OCI-LY7 (cell line): Measurements from ENCODE around the gene HOXD4. TPM values are rescaled to one million over a fixed set of nuclear protein-coding genes. Genes with fewer than 3 reads are reported as not detected.

ENCODE experiments used
- BruUV-seq: library from RNA; stranded (reverse); fragments of 400-500 nt; replicated peaks from 2 replicates; lab custom pipeline; 2021; lab: Mats Ljungman, UMichigan
- CTCF ChIA-PET: fragments of 300-600 bp; sonication (Branson Sonifier 250); formaldehyde crosslinking; loops from one replicate; lab custom pipeline; 2022; ENCODE audit warnings: antibody characterized with exemption; ENCODE audit not compliant: unreplicated experiment; lab: Charles Lee
- POLR2A ChIA-PET: fragments of 300-600 bp; sonication (Branson Sonifier 250); formaldehyde crosslinking; loops from one replicate; lab custom pipeline; 2022; ENCODE audit warnings: antibody characterized with exemption; lab: Charles Lee
- DNase-seq: peaks from one replicate; pipeline ENCODE4 v3.0.0-alpha.2; 2015; ENCODE audit warnings: low spot score
- H2AFZ ChIP-seq: fragments of 200-600 bp; sonication (generic), shearing (Covaris generic); 2 replicates; pipeline ENCODE4 v1.6.1; 2014; ENCODE audit warnings: mild to moderate bottlenecking, antibody characterized with exemption, low read length, moderate library complexity
- H3K27ac ChIP-seq: fragments of 200-600 bp; sonication (generic); 2 replicates; pipeline ENCODE4 v1.5.1; 2014; ENCODE audit warnings: mixed run types, low read depth, mild to moderate bottlenecking, moderate library complexity, low read length, inconsistent platforms; ENCODE audit not compliant: poor library complexity, severe bottlenecking
- H3K36me3 ChIP-seq: fragments of 200-600 bp; sonication (generic); 2 replicates; pipeline ENCODE4 v1.6.1; 2014; ENCODE audit warnings: mild to moderate bottlenecking, antibody characterized with exemption, low read length, moderate library complexity, mixed read lengths; ENCODE audit not compliant: insufficient read depth
- H3K4me1 ChIP-seq: fragments of 200-600 bp; sonication (generic); 2 replicates; pipeline ENCODE4 v1.5.1; 2014; ENCODE audit warnings: mild to moderate bottlenecking, low read length; ENCODE audit not compliant: insufficient read depth, poor library complexity, severe bottlenecking
- H3K4me2 ChIP-seq: fragments of 200-600 bp; sonication (generic); 2 replicates; pipeline ENCODE4 v1.6.1; 2014; ENCODE audit warnings: mild to moderate bottlenecking, low read length
- H3K4me3 ChIP-seq: fragments of 200-600 bp; sonication (generic); 2 replicates; pipeline ENCODE4 v1.5.1; 2014; ENCODE audit warnings: mild to moderate bottlenecking, low read depth, low read length; ENCODE audit not compliant: poor library complexity, severe bottlenecking
- H3K79me2 ChIP-seq: fragments of 200-600 bp; sonication (generic); 2 replicates; pipeline ENCODE4 v1.6.1; 2016; ENCODE audit warnings: low read depth, mild to moderate bottlenecking, low read length, moderate library complexity, mixed read lengths; ENCODE audit not compliant: insufficient read depth
- H3K9me2 ChIP-seq: fragments of 200-600 bp; sonication (generic); 2 replicates; pipeline ENCODE4 v1.6.1; 2016; ENCODE audit warnings: mild to moderate bottlenecking, low read length, mixed read lengths; ENCODE audit not compliant: insufficient read depth
- H3K9me3 ChIP-seq: fragments of 200-600 bp; sonication (generic); 2 replicates; pipeline ENCODE4 v1.6.1; 2014; ENCODE audit warnings: mild to moderate bottlenecking, mixed run types, low read length, mixed read lengths
- H4K20me1 ChIP-seq: fragments of 200-600 bp; sonication (generic); 2 replicates; pipeline ENCODE4 v1.6.1; 2014; ENCODE audit warnings: mild to moderate bottlenecking, antibody characterized with exemption, low read length, moderate library complexity, mixed read lengths; ENCODE audit not compliant: insufficient read depth
- EZH2phosphoT487 ChIP-seq: fragments of 200-600 bp; sonication (generic); IDR thresholded peaks from 2 replicates; pipeline ENCODE4 v1.6.1; 2018; ENCODE audit warnings: low read depth, borderline replicate concordance, mild to moderate bottlenecking, mixed run types, antibody characterized with exemption, low read length, moderate library complexity, mixed read lengths
- intact Hi-C: fragments of 100-400 bp; cut with micrococcal nuclease; formaldehyde crosslinking; loops from one replicate; pipeline ENCODE4 v1.10.0; 2022; ENCODE audit not compliant: unreplicated experiment
- total RNA-seq, 2 experiments: library from RNA; depleted of rRNA in 1 of 2; stranded (reverse); fragments of >200 nt in 1 of 2; shearing (Covaris generic) in 1 of 2; gene quantifications; 2 replicates each; pipeline ENCODE4 v1.2.3, GENCODE V29; 2014 to 2022
- TF ChIP-seq, protein P1 (sequence below): fragments of 200-600 bp; sonication (generic); conservative IDR thresholded peaks from 2 replicates; pipeline ENCODE4 v1.5.1; 2014; ENCODE audit warnings: mild to moderate bottlenecking, antibody characterized with exemption, low read length, moderate library complexity, mixed read lengths

The HOXD4 gene
- total RNA-seq, 2 experiments from 2014 or later = not detected

DNA sequence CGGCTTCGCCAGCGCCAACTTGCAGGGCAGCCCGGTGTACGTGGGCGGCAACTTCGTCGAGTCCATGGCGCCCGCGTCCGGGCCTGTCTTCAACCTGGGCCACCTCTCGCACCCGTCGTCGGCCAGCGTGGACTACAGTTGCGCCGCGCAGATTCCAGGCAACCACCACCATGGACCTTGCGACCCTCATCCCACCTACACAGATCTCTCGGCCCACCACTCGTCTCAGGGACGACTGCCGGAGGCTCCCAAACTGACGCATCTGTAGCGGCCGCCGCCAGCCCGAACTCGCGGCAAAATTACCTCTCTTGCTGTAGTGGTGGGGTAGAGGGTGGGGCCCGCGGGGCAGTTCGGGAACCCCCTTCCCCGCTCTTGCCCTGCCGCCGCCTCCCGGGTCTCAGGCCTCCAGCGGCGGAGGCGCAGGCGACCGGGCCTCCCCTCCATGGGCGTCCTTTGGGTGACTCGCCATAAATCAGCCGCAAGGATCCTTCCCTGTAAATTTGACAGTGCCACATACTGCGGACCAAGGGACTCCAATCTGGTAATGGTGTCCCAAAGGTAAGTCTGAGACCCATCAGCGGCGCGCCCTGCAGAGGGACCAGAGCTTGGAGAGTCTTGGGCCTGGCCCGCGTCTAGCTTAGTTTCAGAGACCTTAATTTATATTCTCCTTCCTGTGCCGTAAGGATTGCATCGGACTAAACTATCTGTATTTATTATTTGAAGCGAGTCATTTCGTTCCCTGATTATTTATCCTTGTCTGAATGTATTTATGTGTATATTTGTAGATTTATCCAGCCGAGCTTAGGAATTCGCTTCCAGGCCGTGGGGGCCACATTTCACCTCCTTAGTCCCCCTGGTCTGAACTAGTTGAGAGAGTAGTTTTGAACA, 20.9 kb downstream of the HOXD4 start:
- intact Hi-C loops = no loop called here
- no peaks in the 10 kb centered on the region for H3K36me3 ChIP-seq
- no peaks in the 10 kb centered on the region for H3K9me3 ChIP-seq
- no peaks in the 10 kb centered on the region for H3K79me2 ChIP-seq
- CTCF ChIA-PET = no interaction called here
- no peak overlapping the region for H2AFZ ChIP-seq
- no peak overlapping the region for H3K4me2 ChIP-seq
- no TSS peak for BruUV-seq
- no peaks in the 10 kb centered on the region for H4K20me1 ChIP-seq
- H3K27ac ChIP-seq = no peak overlapping the region
- DNase-seq = no peak
- no peaks in the 10 kb centered on the region for H3K9me2 ChIP-seq
- TF ChIP-seq EZH2phosphoT487 = no peak
- TF ChIP-seq, protein P1, sequence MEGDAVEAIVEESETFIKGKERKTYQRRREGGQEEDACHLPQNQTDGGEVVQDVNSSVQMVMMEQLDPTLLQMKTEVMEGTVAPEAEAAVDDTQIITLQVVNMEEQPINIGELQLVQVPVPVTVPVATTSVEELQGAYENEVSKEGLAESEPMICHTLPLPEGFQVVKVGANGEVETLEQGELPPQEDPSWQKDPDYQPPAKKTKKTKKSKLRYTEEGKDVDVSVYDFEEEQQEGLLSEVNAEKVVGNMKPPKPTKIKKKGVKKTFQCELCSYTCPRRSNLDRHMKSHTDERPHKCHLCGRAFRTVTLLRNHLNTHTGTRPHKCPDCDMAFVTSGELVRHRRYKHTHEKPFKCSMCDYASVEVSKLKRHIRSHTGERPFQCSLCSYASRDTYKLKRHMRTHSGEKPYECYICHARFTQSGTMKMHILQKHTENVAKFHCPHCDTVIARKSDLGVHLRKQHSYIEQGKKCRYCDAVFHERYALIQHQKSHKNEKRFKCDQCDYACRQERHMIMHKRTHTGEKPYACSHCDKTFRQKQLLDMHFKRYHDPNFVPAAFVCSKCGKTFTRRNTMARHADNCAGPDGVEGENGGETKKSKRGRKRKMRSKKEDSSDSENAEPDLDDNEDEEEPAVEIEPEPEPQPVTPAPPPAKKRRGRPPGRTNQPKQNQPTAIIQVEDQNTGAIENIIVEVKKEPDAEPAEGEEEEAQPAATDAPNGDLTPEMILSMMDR = no peak
- POLR2A ChIA-PET = interaction anchor here (0.6 kb wide), 1 partner anchor 191 kb away, joined by 3 read pairs; no protein-coding TSS in a partner anchor
- H3K4me1 ChIP-seq = no peaks in the 10 kb centered on the region
- no peak overlapping the region for H3K4me3 ChIP-seq

DNA sequence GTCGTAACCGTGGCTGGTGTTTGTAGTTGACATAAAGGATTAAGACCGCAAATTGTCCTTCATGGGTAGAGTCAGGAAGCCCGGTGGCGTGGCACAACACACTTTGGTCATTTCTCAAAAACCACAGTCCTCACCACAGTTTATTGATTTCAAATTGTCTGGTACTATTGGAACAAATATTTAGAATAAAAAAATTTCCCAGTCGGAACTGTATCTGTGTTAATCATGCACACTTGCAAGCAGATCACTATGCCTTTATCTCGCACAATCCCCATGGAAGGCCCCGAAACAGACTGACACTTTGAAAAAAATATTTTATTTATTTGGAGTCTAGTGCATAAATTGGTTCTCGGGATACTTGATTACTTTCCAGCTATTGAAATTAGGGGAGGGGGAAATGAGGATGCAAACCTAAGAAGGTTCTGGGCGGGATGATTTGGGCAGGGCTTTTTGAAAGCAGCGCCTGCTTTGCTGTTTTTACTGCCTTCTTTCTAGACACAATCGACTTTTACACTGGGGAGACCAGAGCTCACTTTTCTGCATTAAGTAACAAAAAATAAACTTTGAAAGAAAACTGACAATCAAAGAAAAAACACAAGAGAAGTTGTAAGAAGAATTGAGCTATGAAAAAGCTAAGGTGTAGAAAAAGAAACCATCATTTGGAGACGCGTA, 21.7 kb downstream of the HOXD4 start:
- CTCF ChIA-PET = no interaction called here
- no peaks in the 10 kb centered on the region for H3K9me3 ChIP-seq
- H4K20me1 ChIP-seq = no peaks in the 10 kb centered on the region
- DNase-seq = no peak
- H3K4me1 ChIP-seq = no peaks in the 10 kb centered on the region
- H3K9me2 ChIP-seq = no peaks in the 10 kb centered on the region
- no peak overlapping the region for H3K4me2 ChIP-seq
- BruUV-seq = no TSS peak
- intact Hi-C loops = no loop called here
- POLR2A ChIA-PET = interaction anchor here (0.6 to 0.7 kb wide), 2 partner anchors 29 to 190 kb away, joined by 3 read pairs; no protein-coding TSS in a partner anchor
- H3K79me2 ChIP-seq = no peaks in the 10 kb centered on the region
- TF ChIP-seq, protein P1 = no peak
- no peak for TF ChIP-seq EZH2phosphoT487
- no peak overlapping the region for H3K4me3 ChIP-seq
- no peaks in the 10 kb centered on the region for H3K36me3 ChIP-seq
- no peak overlapping the region for H2AFZ ChIP-seq
- H3K27ac ChIP-seq = no peak overlapping the region
